ENCODE results near the gene PRDX2. TPM values are rescaled to one million over a fixed set of nuclear protein-coding genes. Genes with fewer than 3 reads are reported as not detected.
A peak's percentile ranks its signal among the peaks of the same experiment; 100 is the strongest.
"Not testable (repeated sequence)": the region's sequence is repeated elsewhere in the genome, so short reads cannot be mapped to it uniquely, and the experiment has no call there.

PRDX2 gene
- polyA plus RNA-seq, 2 donors, result 157 to 323 TPM

DNA sequence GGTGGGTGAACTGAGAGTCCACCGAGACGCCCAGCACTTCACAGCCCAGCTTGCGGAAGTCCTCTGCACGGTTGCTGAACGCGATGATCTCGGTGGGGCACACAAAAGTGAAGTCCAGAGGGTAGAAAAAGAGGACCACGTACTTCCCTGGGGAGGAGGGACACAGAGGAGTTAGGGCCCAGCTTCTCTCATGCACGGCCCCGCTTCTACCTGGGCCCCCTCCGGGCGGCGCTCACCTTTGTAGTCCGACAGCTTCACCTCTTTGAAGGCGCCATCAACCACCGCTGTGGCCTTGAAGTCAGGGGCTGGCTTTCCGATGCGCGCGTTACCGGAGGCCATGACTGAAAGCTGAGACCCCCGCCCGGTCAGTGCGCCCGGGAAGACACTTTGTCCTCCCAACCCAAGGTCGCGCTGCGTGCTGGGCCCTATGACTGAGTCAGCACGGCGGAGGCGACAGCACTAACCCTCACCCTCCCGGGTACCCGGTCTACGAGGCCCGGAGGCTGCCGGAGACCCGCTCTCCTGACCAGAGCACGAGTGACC, 606 bp downstream of the PRDX2 start:
- peak overlapping the region; percentile 84 to 91 for H3K4me3 ChIP-seq (ENCODE audit: low read depth in 1 of 2, low read length in 2 of 2)
- peaks cover 3% of the 10 kb centered on the region in 2 donors for H3K4me1 ChIP-seq (ENCODE audit: control insufficient read depth in 2 of 2, insufficient read depth in 2 of 2, low read length in 1 of 2)
- peaks cover 0 to 10% of the 10 kb centered on the region in 2 donors for H3K36me3 ChIP-seq (ENCODE audit: control insufficient read depth in 2 of 2, insufficient read depth in 2 of 2, low read length in 1 of 2)
- H3K9me3 ChIP-seq (ENCODE audit: control insufficient read depth in 2 of 2, insufficient read depth in 1 of 2, low read depth in 1 of 2, low read length in 1 of 2), result no peaks in the 10 kb centered on the region
- H3K27me3 ChIP-seq (ENCODE audit: control insufficient read depth in 1 of 2, insufficient read depth in 2 of 2, low read length in 2 of 2), result no peaks in the 10 kb centered on the region
- WGBS, 2 donors, result 7 to 9% methylated on average over 28 to 38 of the region's 38 CpGs
- H3K27ac ChIP-seq (ENCODE audit: low read depth in 2 of 2, low read length in 1 of 2), result peak overlapping the region; percentile 64 to 80

DNA sequence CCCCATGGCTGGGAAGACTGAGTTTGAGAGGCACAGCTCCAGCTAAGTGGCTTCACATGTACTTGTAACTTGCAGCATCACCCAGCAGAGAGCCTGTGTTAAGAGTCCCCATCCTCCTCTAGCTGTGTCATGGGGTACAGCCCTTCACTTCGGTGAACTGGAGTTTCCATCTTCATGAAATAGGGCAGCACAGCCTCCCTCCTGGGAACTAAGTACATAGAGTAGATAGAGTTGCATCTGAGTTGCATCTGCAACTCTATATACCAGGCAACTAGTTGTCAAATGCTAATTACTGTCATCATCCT, 1.2 kb downstream of the PRDX2 start:
- WGBS, 2 donors, result 65 to 67% methylated on average over 1 of the region's 1 CpG
- Histone ChIP-seq H3K4me3 (ENCODE audit: low read depth in 1 of 2, low read length in 2 of 2) (peak overlapping the region in 1 of 2 donors; percentile 84), H3K36me3 (ENCODE audit: control insufficient read depth in 2 of 2, insufficient read depth in 2 of 2, low read length in 1 of 2) (peaks cover 0 to 10% of the 10 kb centered on the region in 2 donors), H3K9me3 (ENCODE audit: control insufficient read depth in 2 of 2, insufficient read depth in 1 of 2, low read depth in 1 of 2, low read length in 1 of 2) (no peaks in the 10 kb centered on the region), H3K27me3 (ENCODE audit: control insufficient read depth in 1 of 2, insufficient read depth in 2 of 2, low read length in 2 of 2) (no peaks in the 10 kb centered on the region), H3K27ac (ENCODE audit: low read depth in 2 of 2, low read length in 1 of 2) (peak overlapping the region in 1 of 2 donors; percentile 80), H3K4me1 (ENCODE audit: control insufficient read depth in 2 of 2, insufficient read depth in 2 of 2, low read length in 1 of 2) (peaks cover 3% of the 10 kb centered on the region in 2 donors)

DNA sequence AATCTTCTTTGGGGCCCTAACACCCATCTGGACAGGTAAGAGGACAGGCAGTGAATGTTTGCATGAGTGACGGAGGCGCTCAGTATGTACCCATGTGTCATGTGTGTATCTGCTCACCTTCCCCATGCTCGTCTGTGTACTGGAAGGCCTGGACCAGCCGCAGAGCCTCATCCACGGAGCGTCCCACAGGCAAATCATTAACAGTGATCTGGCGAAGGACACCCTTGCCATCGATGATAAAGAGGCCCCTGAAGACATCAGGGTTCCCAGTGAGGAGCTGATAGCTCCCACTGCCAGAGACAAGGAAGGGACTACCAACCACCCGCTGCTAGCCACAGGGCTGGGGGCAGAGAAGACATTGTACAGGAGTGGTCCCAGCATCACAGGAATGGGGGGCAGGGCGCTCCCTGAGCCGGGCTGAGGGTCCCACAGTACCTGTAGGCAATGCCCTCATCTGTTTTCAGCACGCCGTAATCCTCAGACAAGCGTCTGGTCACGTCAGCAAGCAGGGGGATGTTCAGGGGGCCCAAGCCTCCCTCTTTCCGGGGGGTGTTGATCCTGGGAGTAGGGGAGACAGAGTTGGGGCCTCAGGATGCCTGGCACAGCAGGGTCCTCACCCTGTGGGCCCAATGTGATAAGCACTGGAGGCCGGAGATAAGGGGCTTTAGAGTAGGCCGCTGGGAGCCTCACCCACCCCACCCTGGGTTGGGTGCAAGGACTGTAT, 1.7 kb downstream of the PRDX2 start:
- no peaks in the 10 kb centered on the region for H3K9me3 ChIP-seq (ENCODE audit: control insufficient read depth in 2 of 2, insufficient read depth in 1 of 2, low read depth in 1 of 2, low read length in 1 of 2)
- no peaks in the 10 kb centered on the region for H3K27me3 ChIP-seq (ENCODE audit: control insufficient read depth in 1 of 2, insufficient read depth in 2 of 2, low read length in 2 of 2)
- H3K4me3 ChIP-seq (ENCODE audit: low read depth in 1 of 2, low read length in 2 of 2), result peak overlapping the region in 1 of 2 donors; percentile 84
- peaks cover 0 to 10% of the 10 kb centered on the region in 2 donors for H3K36me3 ChIP-seq (ENCODE audit: control insufficient read depth in 2 of 2, insufficient read depth in 2 of 2, low read length in 1 of 2)
- H3K4me1 ChIP-seq (ENCODE audit: control insufficient read depth in 2 of 2, insufficient read depth in 2 of 2, low read length in 1 of 2), result peaks cover 3% of the 10 kb centered on the region in 2 donors
- H3K27ac ChIP-seq (ENCODE audit: low read depth in 2 of 2, low read length in 1 of 2), result no peak overlapping the region
- 86 to 91% methylated on average over 18 of the region's 18 CpGs for WGBS, 2 donors

DNA sequence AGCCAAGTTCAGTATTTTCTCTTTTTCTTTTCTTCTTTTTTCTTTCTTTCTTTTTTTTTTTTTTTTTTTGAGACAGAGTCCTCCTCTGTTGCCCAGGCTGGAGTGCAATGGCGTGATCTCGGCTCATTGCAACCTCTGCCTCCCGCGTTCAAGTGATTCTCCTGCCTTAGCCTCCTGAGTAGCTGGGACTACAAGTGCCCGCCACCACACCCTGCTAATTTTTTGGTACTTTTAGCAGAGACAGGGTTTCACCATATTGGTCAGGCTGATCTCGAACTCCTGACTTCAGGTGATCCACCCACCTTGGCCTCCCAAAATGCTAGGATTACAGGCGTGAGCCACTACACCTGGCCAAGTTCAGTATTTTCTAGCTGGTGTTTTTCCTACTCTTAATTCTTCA, 4.0 kb downstream of the PRDX2 start:
- H3K27ac ChIP-seq (ENCODE audit: low read depth in 2 of 2, low read length in 1 of 2); H3K4me3 ChIP-seq (ENCODE audit: low read depth in 1 of 2, low read length in 2 of 2); H3K9me3 ChIP-seq (ENCODE audit: control insufficient read depth in 2 of 2, insufficient read depth in 1 of 2, low read depth in 1 of 2, low read length in 1 of 2); H3K4me1 ChIP-seq (ENCODE audit: control insufficient read depth in 2 of 2, insufficient read depth in 2 of 2, low read length in 1 of 2); H3K27me3 ChIP-seq (ENCODE audit: control insufficient read depth in 1 of 2, insufficient read depth in 2 of 2, low read length in 2 of 2): not testable (repeated sequence)
- WGBS, 2 donors, result 95 to 97% methylated on average over 7 of the region's 7 CpGs
- peaks cover 0 to 12% of the 10 kb centered on the region in 2 donors for H3K36me3 ChIP-seq (ENCODE audit: control insufficient read depth in 2 of 2, insufficient read depth in 2 of 2, low read length in 1 of 2)

DNA sequence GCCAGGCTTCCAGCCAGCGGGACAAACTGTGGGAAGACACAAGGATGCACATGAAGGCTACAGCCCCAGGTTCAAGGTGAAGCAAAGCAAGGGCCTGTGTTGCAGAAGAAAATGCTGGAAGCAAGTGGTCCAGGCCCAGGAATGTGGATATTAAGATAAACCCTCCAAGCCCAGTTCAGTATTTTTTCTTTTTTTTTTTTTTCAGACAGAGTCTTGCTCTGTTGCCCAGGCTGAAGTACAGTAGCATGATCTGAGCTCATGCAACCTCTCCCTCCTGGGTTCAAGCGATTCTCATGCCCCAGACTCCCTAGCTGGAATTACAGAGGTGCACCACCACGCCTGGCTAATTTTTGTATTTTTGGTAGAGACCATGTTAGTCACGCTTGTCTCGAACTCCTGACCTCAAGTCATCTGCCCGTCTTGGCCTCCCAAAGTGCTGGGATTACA, 4.4 kb downstream of the PRDX2 start:
- peaks cover 0 to 15% of the 10 kb centered on the region in 2 donors for H3K36me3 ChIP-seq (ENCODE audit: control insufficient read depth in 2 of 2, insufficient read depth in 2 of 2, low read length in 1 of 2)
- H3K4me3 ChIP-seq (ENCODE audit: low read depth in 1 of 2, low read length in 2 of 2), result no peak overlapping the region
- no peaks in the 10 kb centered on the region for H3K27me3 ChIP-seq (ENCODE audit: control insufficient read depth in 1 of 2, insufficient read depth in 2 of 2, low read length in 2 of 2)
- WGBS, 2 donors, result 91 to 94% methylated on average over 6 of the region's 6 CpGs
- peak overlapping the region in 1 of 2 donors; percentile 90 for H3K27ac ChIP-seq (ENCODE audit: low read depth in 2 of 2, low read length in 1 of 2)
- peaks cover 3% of the 10 kb centered on the region in 2 donors for H3K4me1 ChIP-seq (ENCODE audit: control insufficient read depth in 2 of 2, insufficient read depth in 2 of 2, low read length in 1 of 2)
- no peaks in the 10 kb centered on the region for H3K9me3 ChIP-seq (ENCODE audit: control insufficient read depth in 2 of 2, insufficient read depth in 1 of 2, low read depth in 1 of 2, low read length in 1 of 2)

DNA sequence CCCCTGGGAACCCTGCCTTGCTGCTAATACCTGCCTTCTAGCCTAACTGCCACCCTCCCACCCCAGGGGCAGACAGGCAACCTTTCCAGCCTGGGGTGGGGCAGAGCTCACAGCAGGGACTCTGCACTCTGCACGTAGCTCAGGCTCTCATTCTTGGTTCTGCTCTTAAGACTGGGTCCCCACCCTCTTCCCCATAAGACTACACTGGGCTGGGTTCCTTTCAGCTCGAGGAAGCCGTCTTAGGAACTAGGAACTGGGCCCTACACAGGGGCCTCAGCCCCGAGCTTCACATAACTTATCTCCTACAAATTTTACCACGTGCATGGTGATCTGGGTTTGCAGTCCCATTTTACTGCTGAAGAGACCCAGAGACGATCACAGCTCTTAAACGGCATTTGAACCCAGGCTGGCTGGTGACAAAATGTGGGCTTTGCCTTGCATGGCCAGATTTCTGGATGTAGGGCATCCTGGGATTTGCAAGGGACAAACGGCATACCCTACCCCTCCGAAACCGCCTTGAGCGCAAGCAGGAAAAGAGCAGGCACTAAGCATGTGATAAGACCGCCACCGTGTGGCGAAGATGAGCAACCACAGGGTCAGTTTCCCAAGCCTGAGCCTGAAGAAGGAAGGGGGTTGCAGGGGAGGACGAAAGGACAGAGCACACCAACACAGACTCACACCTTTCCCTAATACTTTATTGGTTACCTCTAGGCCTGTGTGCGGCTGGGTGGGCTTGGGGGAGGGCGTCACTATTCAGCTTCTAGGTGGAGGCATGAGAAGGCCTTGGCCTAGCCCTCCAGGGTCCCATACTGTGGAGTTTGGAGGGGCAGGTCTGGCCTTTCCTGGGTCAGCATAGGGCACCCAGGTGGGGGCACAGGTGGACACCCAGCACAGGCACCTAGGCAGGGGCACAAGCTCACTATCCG, 5.2 kb downstream of the PRDX2 start:
- Histone ChIP-seq H3K9me3 (ENCODE audit: control insufficient read depth in 2 of 2, insufficient read depth in 1 of 2, low read depth in 1 of 2, low read length in 1 of 2) (no peaks in the 10 kb centered on the region), H3K36me3 (ENCODE audit: control insufficient read depth in 2 of 2, insufficient read depth in 2 of 2, low read length in 1 of 2) (peaks cover 0 to 15% of the 10 kb centered on the region in 2 donors), H3K27me3 (ENCODE audit: control insufficient read depth in 1 of 2, insufficient read depth in 2 of 2, low read length in 2 of 2) (no peaks in the 10 kb centered on the region), H3K27ac (ENCODE audit: low read depth in 2 of 2, low read length in 1 of 2) (peak overlapping the region; percentile 90 to 91), H3K4me3 (ENCODE audit: low read depth in 1 of 2, low read length in 2 of 2) (peak overlapping the region; percentile 4 to 8), H3K4me1 (ENCODE audit: control insufficient read depth in 2 of 2, insufficient read depth in 2 of 2, low read length in 1 of 2) (peaks cover 3% of the 10 kb centered on the region in 2 donors)
- 5 to 6% methylated on average over 18 of the region's 18 CpGs for WGBS, 2 donors

DNA sequence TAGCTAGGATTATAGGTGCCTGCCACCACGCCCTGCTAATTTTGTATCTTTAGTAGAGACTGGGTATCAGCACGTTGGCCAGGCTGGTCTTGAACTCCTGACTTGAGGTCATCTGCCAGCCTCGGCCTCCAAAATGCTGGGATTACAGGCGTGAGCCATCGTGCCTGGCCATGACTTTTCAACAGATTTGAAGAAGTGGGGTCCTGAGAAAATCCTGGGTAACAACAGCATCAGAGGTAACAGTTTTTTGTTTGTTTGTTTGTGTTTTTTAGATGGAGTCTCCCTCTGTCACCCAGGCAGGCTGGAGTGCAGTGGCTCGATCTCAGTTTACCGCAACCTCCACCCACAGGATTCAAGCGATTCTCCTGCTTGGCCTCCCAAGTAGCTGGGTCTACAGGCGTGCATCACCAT, 6.6 kb downstream of the PRDX2 start:
- no peaks in the 10 kb centered on the region for H3K9me3 ChIP-seq (ENCODE audit: control insufficient read depth in 2 of 2, insufficient read depth in 1 of 2, low read depth in 1 of 2, low read length in 1 of 2)
- H3K27ac ChIP-seq (ENCODE audit: low read depth in 2 of 2, low read length in 1 of 2), result peak overlapping the region; percentile 85 to 99
- 83 to 86% methylated on average over 9 of the region's 9 CpGs for WGBS, 2 donors
- no peaks in the 10 kb centered on the region for H3K27me3 ChIP-seq (ENCODE audit: control insufficient read depth in 1 of 2, insufficient read depth in 2 of 2, low read length in 2 of 2)
- H3K4me1 ChIP-seq (ENCODE audit: control insufficient read depth in 2 of 2, insufficient read depth in 2 of 2, low read length in 1 of 2), result no peaks in the 10 kb centered on the region
- peaks cover 0 to 10% of the 10 kb centered on the region in 2 donors for H3K36me3 ChIP-seq (ENCODE audit: control insufficient read depth in 2 of 2, insufficient read depth in 2 of 2, low read length in 1 of 2)
- H3K4me3 ChIP-seq (ENCODE audit: low read depth in 1 of 2, low read length in 2 of 2), result no peak overlapping the region

DNA sequence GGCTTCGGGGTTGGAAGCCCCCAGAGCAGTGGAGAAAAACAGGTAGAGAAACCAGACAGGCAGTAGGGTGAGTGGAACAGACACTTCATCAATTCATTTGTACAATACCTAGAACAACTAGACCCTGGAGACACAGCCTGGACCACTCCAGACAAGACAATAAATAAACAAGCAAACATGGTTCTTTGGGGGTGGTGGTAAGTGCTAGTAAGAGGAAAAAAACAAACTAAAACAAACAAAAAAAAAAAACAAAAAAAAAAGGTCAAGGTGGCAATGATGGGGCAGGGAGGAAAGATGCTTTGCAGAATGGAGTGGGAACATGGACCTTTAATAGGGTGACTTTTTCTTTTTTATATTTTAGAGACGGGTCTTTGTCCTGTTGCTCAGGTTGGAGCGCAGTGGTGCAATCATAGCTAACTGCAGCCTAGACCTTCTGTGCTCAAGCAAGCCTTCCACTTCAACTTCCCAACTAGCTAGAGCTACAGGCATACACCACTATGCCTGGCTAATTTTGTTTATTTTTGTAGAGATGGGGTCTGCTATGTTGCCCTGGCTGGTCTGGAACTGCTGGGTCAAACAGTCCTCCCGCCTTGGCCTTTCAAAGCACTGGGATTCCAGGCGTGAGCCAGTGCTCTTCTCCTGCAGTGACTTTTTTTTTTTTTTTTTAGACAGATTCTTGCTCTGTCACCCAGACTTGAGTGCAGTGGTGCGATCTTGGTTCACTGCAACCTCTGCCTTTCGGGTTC, 7.2 kb downstream of the PRDX2 start:
- peaks cover 0 to 4% of the 10 kb centered on the region in 2 donors for H3K36me3 ChIP-seq (ENCODE audit: control insufficient read depth in 2 of 2, insufficient read depth in 2 of 2, low read length in 1 of 2)
- H3K9me3 ChIP-seq (ENCODE audit: control insufficient read depth in 2 of 2, insufficient read depth in 1 of 2, low read depth in 1 of 2, low read length in 1 of 2), result no peaks in the 10 kb centered on the region
- no peaks in the 10 kb centered on the region for H3K4me1 ChIP-seq (ENCODE audit: control insufficient read depth in 2 of 2, insufficient read depth in 2 of 2, low read length in 1 of 2)
- WGBS, 2 donors, result 57 to 60% methylated on average over 7 of the region's 7 CpGs
- peak overlapping the region; percentile 99 to 100 for H3K27ac ChIP-seq (ENCODE audit: low read depth in 2 of 2, low read length in 1 of 2)
- H3K4me3 ChIP-seq (ENCODE audit: low read depth in 1 of 2, low read length in 2 of 2), result peak overlapping the region; percentile 96 to 99
- no peaks in the 10 kb centered on the region for H3K27me3 ChIP-seq (ENCODE audit: control insufficient read depth in 1 of 2, insufficient read depth in 2 of 2, low read length in 2 of 2)
